Neural cell (in vitro differentiated cells): ENCODE results near the gene DLG2.

Experiments used
- CTCF ChIP-seq: fragments of 450-650 bp; IDR thresholded peaks from 2 replicates; pipeline ENCODE4 v1.5.1; 2014; ENCODE audit warnings: antibody characterized with exemption, mild to moderate bottlenecking, moderate library complexity; ENCODE audit not compliant: poor library complexity, severe bottlenecking
- EP300 ChIP-seq: fragments of 450-650 bp; conservative IDR thresholded peaks from 2 replicates; pipeline ENCODE4 v1.6.1; 2014; ENCODE audit warnings: antibody characterized with exemption, mild to moderate bottlenecking, moderate library complexity; ENCODE audit not compliant: poor library complexity, severe bottlenecking
- EZH2 ChIP-seq: fragments of 200-600, 300-800 bp; shearing (Covaris generic), sonication (generic); IDR thresholded peaks from 2 replicates; pipeline ENCODE4 v1.6.1; 2014; ENCODE audit warnings: antibody characterized with exemption, low read length, borderline replicate concordance, mild to moderate bottlenecking; ENCODE audit not compliant: insufficient read depth, poor library complexity, severe bottlenecking
- MXI1 ChIP-seq: fragments of 450-650 bp; conservative IDR thresholded peaks from 2 replicates; pipeline ENCODE4 v1.6.1; 2014; ENCODE audit warnings: antibody characterized with exemption, mild to moderate bottlenecking; ENCODE audit not compliant: poor library complexity, severe bottlenecking
- POLR2AphosphoS5 ChIP-seq: IDR thresholded peaks from 2 replicates; pipeline ENCODE4 v1.6.1; 2012
- REST ChIP-seq: IDR thresholded peaks from 2 replicates; pipeline ENCODE4 v1.6.1; 2012; ENCODE audit warnings: borderline replicate concordance
- TAF1 ChIP-seq: IDR thresholded peaks from 2 replicates; pipeline ENCODE4 v1.6.1; 2012; ENCODE audit warnings: low read depth

DNA sequence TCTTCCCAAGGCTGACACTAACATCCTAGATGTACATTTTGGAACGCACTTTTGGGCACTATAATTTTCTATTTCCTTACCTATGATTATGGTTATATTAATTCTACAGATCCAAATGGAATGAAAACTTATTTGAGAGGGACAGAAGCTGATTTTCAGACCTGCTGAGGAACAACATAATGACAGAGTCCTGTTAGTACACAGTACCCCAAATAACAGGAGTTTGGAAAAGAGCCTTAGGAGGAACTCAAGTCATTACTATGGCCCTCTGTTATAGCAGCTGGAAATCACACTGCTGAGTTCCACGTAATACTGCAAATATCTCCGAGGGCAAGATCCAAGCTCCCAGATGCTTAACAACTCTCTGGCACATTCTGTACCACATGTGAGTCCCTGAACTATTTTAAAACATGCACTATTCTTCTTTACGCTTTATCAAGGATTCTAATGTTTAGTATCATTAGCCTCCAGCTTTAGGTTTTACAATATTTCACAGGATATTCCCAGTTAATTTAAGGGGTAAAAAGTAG is 1313.2 kb downstream of the DLG2 start:
- TF ChIP-seq EP300, result no peak
- TF ChIP-seq CTCF, result no peak
- no peak for TF ChIP-seq MXI1
- no peak for TF ChIP-seq REST
- TF ChIP-seq POLR2AphosphoS5, result no peak
- no peak for TF ChIP-seq EZH2
- TF ChIP-seq TAF1, result no peak
